HepG2 (cell line): Measurements from ENCODE around the gene TRPV2. TPM values are rescaled to one million over a fixed set of nuclear protein-coding genes. Genes with fewer than 3 reads are reported as not detected.
A peak's percentile ranks its signal among the peaks of the same experiment; 100 is the strongest.

Experiments
- ATF2 ChIP-seq: sonication (generic); formaldehyde crosslinking; IDR thresholded peaks from 2 replicates; pipeline ENCODE4 v1.4.0; 2020; ENCODE audit warnings: missing genetic modification reagents
- EP300 ChIP-seq, 3 experiments: sonication (generic) in 1 of 3; formaldehyde crosslinking in 1 of 3; IDR thresholded peaks; 2 replicates each; pipeline versions ENCODE4 v1.5.1 to v1.6.1; 2011 to 2020; ENCODE audit warnings: low read depth in 2 of 3, low read length in 2 of 3, borderline replicate concordance in 1 of 3, improper control_type of control experiment in 1 of 3, mild to moderate bottlenecking in 1 of 3, missing genetic modification reagents in 1 of 3, moderate library complexity in 1 of 3
- FOXA1 ChIP-seq, 2 experiments: fragments of 450-650 bp in 1 of 2; sonication (generic) in 1 of 2; formaldehyde crosslinking in 1 of 2; IDR thresholded peaks; 2 replicates each; pipeline versions ENCODE4 v1.4.0 to v1.6.1; 2016 to 2020; ENCODE audit warnings: missing genetic modification reagents in 1 of 2
- FOXA3 ChIP-seq: IDR thresholded peaks from 2 replicates; pipeline ENCODE4 v1.6.1; 2016; ENCODE audit warnings: missing genetic modification reagents, missing compliant biosample characterization
- FOXJ3 ChIP-seq: sonication (generic); formaldehyde crosslinking; IDR thresholded peaks from 2 replicates; pipeline ENCODE4 v1.4.0; 2020; ENCODE audit warnings: missing genetic modification reagents, mild to moderate bottlenecking, borderline replicate concordance
- GATA4 ChIP-seq: sonication (generic); IDR thresholded peaks from 2 replicates; pipeline ENCODE4 v1.6.1; 2016; ENCODE audit warnings: antibody characterized with exemption, low read depth, borderline replicate concordance
- IRF1 ChIP-seq: sonication (generic); formaldehyde crosslinking; IDR thresholded peaks from 2 replicates; pipeline ENCODE4 v1.4.0; 2020; ENCODE audit warnings: low read depth, mild to moderate bottlenecking, missing genetic modification reagents
- LCORL ChIP-seq, 2 experiments: fragments of 450-650 bp in 1 of 2; sonication (generic) in 1 of 2; formaldehyde crosslinking in 1 of 2; IDR thresholded peaks; 2 replicates each; pipeline versions ENCODE4 v1.5.0 to v1.6.1; 2017 to 2020; ENCODE audit warnings: antibody characterized with exemption in 1 of 2, missing genetic modification reagents in 1 of 2
- MZF1 ChIP-seq: sonication (generic); formaldehyde crosslinking; IDR thresholded peaks from 2 replicates; pipeline ENCODE4 v1.8.1; 2023; ENCODE audit warnings: mild to moderate bottlenecking, missing genetic modification reagents, borderline replicate concordance
- NR2F6 ChIP-seq, 2 experiments: IDR thresholded peaks; 2 replicates each; pipeline ENCODE4 v1.6.1; 2016; ENCODE audit warnings: antibody characterized with exemption in 1 of 2, mild to moderate bottlenecking in 1 of 2
- SKI ChIP-seq: fragments of 450-650 bp; IDR thresholded peaks from one replicate; pipeline ENCODE4 v1.6.1; 2018; ENCODE audit warnings: mild to moderate bottlenecking; ENCODE audit not compliant: partially characterized antibody
- SMARCC2 ChIP-seq: fragments of 450-650 bp; IDR thresholded peaks from 2 replicates; pipeline ENCODE4 v1.6.1; 2017; ENCODE audit warnings: antibody characterized with exemption, mild to moderate bottlenecking
- SOX13 ChIP-seq, 3 experiments: fragments of 450-650 bp in 1 of 3; sonication (generic) in 1 of 3; formaldehyde crosslinking in 1 of 3; IDR thresholded peaks in 2 of 3; conservative IDR thresholded peaks in 1 of 3; 2 replicates each; pipeline versions ENCODE4 v1.5.0 to v1.6.1; 2016 to 2020; ENCODE audit warnings: antibody characterized with exemption in 1 of 3, mild to moderate bottlenecking in 1 of 3, missing compliant biosample characterization in 1 of 3, missing genetic modification reagents in 1 of 3, moderate library complexity in 1 of 3
- TBX3 ChIP-seq: fragments of 450-650 bp; IDR thresholded peaks from 2 replicates; pipeline ENCODE4 v1.6.1; 2017; ENCODE audit warnings: antibody characterized with exemption, mild to moderate bottlenecking, inconsistent platforms, borderline replicate concordance
- TRIM24 ChIP-seq: sonication (generic); formaldehyde crosslinking; IDR thresholded peaks from 2 replicates; pipeline ENCODE4 v1.8.0; 2022; ENCODE audit warnings: mild to moderate bottlenecking, missing genetic modification reagents
- ZFY ChIP-seq: sonication (generic); formaldehyde crosslinking; IDR thresholded peaks from 2 replicates; pipeline ENCODE4 v1.4.0; 2020; ENCODE audit warnings: missing genetic modification reagents
- ZKSCAN1 ChIP-seq: fragments of 150-350 bp; IDR thresholded peaks from 2 replicates; pipeline ENCODE4 v1.6.1; 2014; ENCODE audit warnings: low read length
- ZMYM2 ChIP-seq: sonication (generic); formaldehyde crosslinking; IDR thresholded peaks from 2 replicates; pipeline ENCODE4 v1.8.0; 2022; ENCODE audit warnings: mild to moderate bottlenecking, missing genetic modification reagents
- ZMYM3 ChIP-seq: sonication (generic); formaldehyde crosslinking; IDR thresholded peaks from 2 replicates; pipeline ENCODE4 v1.5.1; 2020; ENCODE audit warnings: mild to moderate bottlenecking, missing genetic modification reagents
- ZNF589 ChIP-seq: sonication (generic); formaldehyde crosslinking; conservative IDR thresholded peaks from 2 replicates; pipeline ENCODE4 v1.8.0; 2022; ENCODE audit warnings: mild to moderate bottlenecking, moderate library complexity, missing genetic modification reagents
- ZNF605 ChIP-seq: sonication (generic); formaldehyde crosslinking; IDR thresholded peaks from 2 replicates; pipeline ENCODE4 v1.8.0; 2022; ENCODE audit warnings: mild to moderate bottlenecking, missing genetic modification reagents
- ZNF775 ChIP-seq: sonication (generic); formaldehyde crosslinking; IDR thresholded peaks from 2 replicates; pipeline ENCODE4 v1.4.0; 2020; ENCODE audit warnings: missing genetic modification reagents, mild to moderate bottlenecking, moderate library complexity, borderline replicate concordance
- polyA plus RNA-seq, 8 experiments: library from polyadenylated mRNA; depleted of rRNA in 3 of 8; stranded (reverse) in 7 of 8; unstranded in 1 of 8; fragments of >200 nt; fragmentation: Illumina TruSeq in 4 of 8; extraction: Trizol in 4 of 8; gene quantifications; 2 replicates each; pipeline versions ENCODE4 v1.2.1 to v1.2.3, GENCODE V29; 2011 to 2016; ENCODE audit warnings: low read depth in 4 of 8, missing spikeins in 1 of 8, mixed read lengths in 1 of 8; ENCODE audit not compliant: insufficient read depth in 1 of 8
- total RNA-seq, 5 experiments: library from RNA; depleted of rRNA; stranded (reverse); fragments of >200 nt; fragmentation: Illumina TruSeq; extraction: Trizol; gene quantifications; 2 replicates each; pipeline ENCODE4 v1.2.3, GENCODE V29; 2016; ENCODE audit warnings: low read depth in 1 of 5

Gene TRPV2
- total and polyA plus RNA-seq, 2 of the 13 experiments (the other 11 are each of a cell fraction or from before 2014, with no cell fraction given) = 13.6 to 21.3 TPM

GRCh38 chr17:16468428-16468992 lies 53.1 kb downstream of the TRPV2 start (continued):
- TF ChIP-seq LCORL (IDR thresholded peaks at IDR 0.05) (no peak), LCORL (CRISPR knock-in tag; IDR thresholded peaks at IDR 0.05) (0 out of 2 replicates have a peak, but pooled peaks have one; percentile 17), ATF2 (CRISPR knock-in tag) (no peak), SMARCC2 (no peak), SOX13 (IDR thresholded peaks at IDR 0.05) (no peak), SOX13 (CRISPR knock-in tag; conservative IDR thresholded peaks at IDR 0.05 in 1 of 2, IDR thresholded peaks at IDR 0.05 in 1 of 2) (peak in 1 of 2 experiments; percentile 11; a peak in 1 of 4 replicates), MZF1 (no peak), ZNF775 (CRISPR knock-in tag) (no peak), FOXA3 (CRISPR knock-in tag) (peak; percentile 66; the same call in 1 of the 2 replicates), ZKSCAN1 (no peak), ZMYM3 (CRISPR knock-in tag) (0 out of 2 replicates have a peak, but pooled peaks have one; percentile 54), ZMYM2 (CRISPR knock-in tag) (no peak), FOXJ3 (peak; percentile 56; the same call in 1 of the 2 replicates), EP300 (IDR thresholded peaks at IDR 0.05; ENCODE audit: low read depth in 2 of 2, low read length in 2 of 2) (peak in 1 of 2 experiments; percentile 55; a peak in 1 of 4 replicates), EP300 (CRISPR knock-in tag; IDR thresholded peaks at IDR 0.05; ENCODE audit: borderline replicate concordance) (no peak), GATA4 (peak; percentile 36; the same call in 1 of the 2 replicates), ZNF605 (CRISPR knock-in tag) (no peak), NR2F6 (IDR thresholded peaks at IDR 0.05) (0 out of 2 replicates have a peak, but pooled peaks have one; percentile 16), NR2F6 (CRISPR knock-in tag; IDR thresholded peaks at IDR 0.05) (no peak), TBX3 (peak; percentile 86; the same call in 1 of the 2 replicates), ZNF589 (no peak), FOXA1 (IDR thresholded peaks at IDR 0.05) (0 out of 2 replicates have a peak, but pooled peaks have one; percentile 13), FOXA1 (CRISPR knock-in tag; IDR thresholded peaks at IDR 0.05) (peak; percentile 76), ZFY (CRISPR knock-in tag) (0 out of 2 replicates have a peak, but pooled peaks have one; percentile 21), IRF1 (CRISPR knock-in tag) (no peak), SKI (peak; percentile 21), TRIM24 (CRISPR knock-in tag) (no peak)
